ENCODE measurements around the gene POLR1G. TPM values are rescaled to one million over a fixed set of nuclear protein-coding genes. Genes with fewer than 3 reads are reported as not detected.
A peak's percentile ranks its signal among the peaks of the same experiment; 100 is the strongest.

The POLR1G gene
- total and polyA plus RNA-seq, 4 donors = 2.3 to 9.5 (median 8.8) TPM

DNA sequence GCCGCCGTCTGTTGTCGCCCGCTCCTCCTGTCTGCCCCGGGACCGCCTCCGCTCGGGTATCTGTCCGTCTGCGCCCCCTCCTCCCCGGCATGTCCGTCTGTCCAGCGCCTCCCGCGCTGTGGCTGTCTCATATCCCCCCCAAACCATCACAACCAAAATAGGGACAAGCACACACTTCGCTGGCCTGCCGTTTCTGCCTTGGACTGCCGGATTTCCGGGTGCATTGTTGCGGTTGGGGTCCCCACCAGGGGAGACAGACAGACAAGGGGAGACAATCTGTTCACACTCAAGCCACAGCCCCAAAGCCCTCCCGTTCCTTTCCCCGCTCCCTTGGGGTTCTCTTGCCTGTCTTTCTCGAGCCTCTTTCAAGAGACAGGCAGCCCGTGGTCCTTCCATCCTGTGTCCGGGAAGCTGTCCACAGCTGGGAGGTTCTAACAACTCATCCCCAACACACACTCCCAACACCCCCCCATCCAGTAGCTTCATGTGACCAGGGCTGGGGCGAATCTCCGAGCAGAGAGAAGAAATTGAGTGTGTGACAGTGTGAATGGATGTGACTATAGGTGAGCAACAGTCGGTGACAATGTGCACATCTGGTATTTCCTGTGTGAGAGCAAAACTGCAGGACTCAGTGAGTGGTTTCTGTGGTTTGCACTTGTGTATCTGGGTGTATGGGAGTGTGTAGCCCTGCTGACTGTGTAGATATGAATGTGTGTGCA lies 44.8 kb downstream of the POLR1G start:
- H3K4me3 ChIP-seq (ENCODE audit: low read depth, low read length) = peak overlapping the region; percentile 42
- H3K36me3 ChIP-seq (ENCODE audit: control insufficient read depth, insufficient read depth, low read length) = no peaks in the 10 kb centered on the region
- H3K27me3 ChIP-seq (ENCODE audit: control insufficient read depth, insufficient read depth, low read length) = peaks cover 5% of the 10 kb centered on the region
- WGBS (ENCODE audit: insufficient coverage) = 6% methylated on average over 26 of the region's 28 CpGs
- DNase-seq (ENCODE audit: low read depth in 4 of 6, low spot score in 6 of 6) = peak in 2 of 6 donors; percentile 44 to 60
- H3K27ac ChIP-seq (ENCODE audit: low read depth, low read length) = peak overlapping the region; percentile 79
- H3K9me3 ChIP-seq (ENCODE audit: control insufficient read depth, insufficient read depth, low read length) = no peaks in the 10 kb centered on the region
- peaks cover 22% of the 10 kb centered on the region for H3K4me1 ChIP-seq (ENCODE audit: control insufficient read depth, insufficient read depth, low read length)

DNA sequence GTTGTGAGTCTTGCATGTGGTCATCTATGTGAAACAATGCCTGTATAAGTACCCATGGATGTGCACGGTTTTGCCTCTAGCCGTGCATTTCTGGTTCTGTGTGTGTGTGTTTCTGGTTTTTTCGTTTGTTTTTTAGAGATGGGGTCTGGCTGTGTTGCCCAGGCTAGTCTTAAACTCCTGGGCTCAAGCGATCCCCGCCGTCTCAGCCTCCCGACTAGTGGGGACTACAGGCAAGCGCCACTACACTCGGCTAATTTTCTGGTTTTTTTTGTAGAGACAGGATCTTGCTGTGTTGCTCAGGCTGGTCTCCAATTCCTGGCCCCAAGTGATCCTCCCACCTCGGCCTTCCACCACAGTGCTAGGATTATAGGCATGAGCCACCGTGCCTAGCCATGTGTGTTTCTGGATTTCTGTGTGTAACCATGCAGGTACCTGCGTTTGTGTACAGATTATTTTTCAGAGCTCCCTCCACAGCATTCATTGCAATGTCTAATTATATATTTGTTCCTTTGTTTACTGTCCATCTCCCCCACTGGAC lies 45.5 kb downstream of the POLR1G start:
- Histone ChIP-seq H3K4me1 (ENCODE audit: control insufficient read depth, insufficient read depth, low read length) (peaks cover 23% of the 10 kb centered on the region), H3K4me3 (ENCODE audit: low read depth, low read length) (no peak overlapping the region), H3K9me3 (ENCODE audit: control insufficient read depth, insufficient read depth, low read length) (no peaks in the 10 kb centered on the region), H3K27me3 (ENCODE audit: control insufficient read depth, insufficient read depth, low read length) (peaks cover 5% of the 10 kb centered on the region), H3K36me3 (ENCODE audit: control insufficient read depth, insufficient read depth, low read length) (no peaks in the 10 kb centered on the region), H3K27ac (ENCODE audit: low read depth, low read length) (no peak overlapping the region)
- 54% methylated on average over 4 of the region's 12 CpGs for WGBS (ENCODE audit: insufficient coverage)
- DNase-seq (ENCODE audit: low read depth in 4 of 6, low spot score in 6 of 6) = no peak

DNA sequence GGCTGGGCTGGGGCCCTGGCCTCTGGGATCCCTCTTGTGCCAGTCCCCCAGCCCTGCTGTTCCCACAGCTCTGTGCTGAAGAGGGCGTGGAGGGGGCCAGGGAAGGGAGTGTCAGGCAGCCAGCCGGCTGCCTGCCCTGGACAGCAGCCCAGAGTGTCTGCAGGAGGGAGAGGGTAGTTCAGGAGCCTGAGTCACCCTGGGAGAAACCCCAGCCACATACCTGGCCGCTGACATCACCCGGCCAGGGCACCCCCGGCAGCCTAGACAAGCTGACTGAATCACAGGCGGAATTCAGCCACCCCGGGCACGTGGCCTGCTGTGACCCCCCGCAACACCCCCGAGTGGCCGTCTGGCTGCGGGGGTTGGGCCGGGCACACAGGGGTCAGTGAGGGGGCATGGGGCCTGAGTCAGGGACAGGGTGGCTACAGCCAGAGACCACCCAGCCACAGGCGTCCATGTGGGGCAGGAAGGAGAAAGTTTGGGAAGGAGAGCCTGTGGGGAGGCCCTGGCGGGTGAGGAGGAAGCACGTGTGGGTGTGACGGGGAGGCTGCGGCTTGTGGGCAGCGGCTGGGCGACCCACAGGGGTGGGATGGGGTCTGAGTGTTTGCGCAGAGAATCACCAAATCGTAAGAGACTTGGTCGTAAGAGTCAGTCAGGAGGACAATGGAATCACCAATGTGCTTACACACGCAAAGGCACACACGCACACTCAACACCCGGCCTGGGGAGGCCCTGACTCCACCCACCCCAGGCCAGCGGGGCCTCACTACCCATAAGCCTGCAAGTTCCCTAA lies 49.5 kb downstream of the POLR1G start:
- DNase-seq (ENCODE audit: low read depth in 4 of 6, low spot score in 6 of 6) = peak in 2 of 6 donors; percentile 14 to 81
- H3K27ac ChIP-seq (ENCODE audit: low read depth, low read length) = peak overlapping the region; percentile 76

DNA sequence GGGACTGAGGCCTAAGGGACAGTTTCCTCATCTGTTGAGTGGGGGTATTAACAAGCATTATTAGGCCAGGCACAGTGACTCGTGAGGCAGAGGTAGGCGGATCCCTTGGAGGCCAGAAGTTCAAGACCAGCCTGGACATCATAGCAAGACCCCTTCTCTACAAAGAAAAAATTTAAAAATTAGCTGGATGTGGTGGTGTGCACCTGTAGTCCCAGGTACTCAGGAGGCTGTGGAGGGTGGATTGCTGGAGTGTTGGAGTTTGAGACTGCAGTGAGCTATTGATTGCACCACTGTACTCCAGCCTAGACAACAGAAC lies 50.0 kb downstream of the POLR1G start:
- Histone ChIP-seq H3K4me1 (ENCODE audit: control insufficient read depth, insufficient read depth, low read length) (peaks cover 13% of the 10 kb centered on the region), H3K27ac (ENCODE audit: low read depth, low read length) (no peak overlapping the region), H3K36me3 (ENCODE audit: control insufficient read depth, insufficient read depth, low read length) (no peaks in the 10 kb centered on the region), H3K9me3 (ENCODE audit: control insufficient read depth, insufficient read depth, low read length) (no peaks in the 10 kb centered on the region), H3K4me3 (ENCODE audit: low read depth, low read length) (no peak overlapping the region), H3K27me3 (ENCODE audit: control insufficient read depth, insufficient read depth, low read length) (peaks cover 5% of the 10 kb centered on the region)
- WGBS (ENCODE audit: insufficient coverage) = no CpG with 5 or more reads among the region's 2 CpGs
- no peak for DNase-seq (ENCODE audit: low read depth in 4 of 6, low spot score in 6 of 6)

More for the DNA sequence above, 49.5 kb downstream of the POLR1G start:
- Histone ChIP-seq H3K27me3 (ENCODE audit: control insufficient read depth, insufficient read depth, low read length) (peaks cover 5% of the 10 kb centered on the region), H3K36me3 (ENCODE audit: control insufficient read depth, insufficient read depth, low read length) (no peaks in the 10 kb centered on the region), H3K4me3 (ENCODE audit: low read depth, low read length) (no peak overlapping the region), H3K4me1 (ENCODE audit: control insufficient read depth, insufficient read depth, low read length) (peaks cover 18% of the 10 kb centered on the region), H3K9me3 (ENCODE audit: control insufficient read depth, insufficient read depth, low read length) (no peaks in the 10 kb centered on the region)
- 11% methylated on average over 19 of the region's 27 CpGs for WGBS (ENCODE audit: insufficient coverage)

DNA sequence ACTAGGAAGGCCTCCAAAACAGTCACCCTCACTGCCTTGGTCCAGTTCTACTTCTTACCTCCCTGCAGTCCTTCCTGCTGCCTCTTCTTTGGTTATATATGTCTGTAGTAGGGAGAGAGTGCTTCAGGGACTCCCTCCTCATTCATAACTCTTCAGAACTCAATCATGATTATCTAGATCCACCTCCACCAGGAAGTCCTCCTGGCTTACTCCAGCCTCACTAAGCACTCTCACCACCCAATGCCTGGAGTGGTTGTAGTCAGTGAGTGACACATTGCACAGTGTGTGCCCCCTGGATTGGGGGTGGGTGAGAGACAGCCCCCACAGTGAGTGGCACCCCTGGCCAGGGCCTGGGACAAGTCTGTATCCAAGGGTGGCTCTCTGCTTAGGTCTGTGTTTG lies 51.3 kb downstream of the POLR1G start:
- Histone ChIP-seq H3K4me3 (ENCODE audit: low read depth, low read length) (no peak overlapping the region), H3K27ac (ENCODE audit: low read depth, low read length) (no peak overlapping the region), H3K27me3 (ENCODE audit: control insufficient read depth, insufficient read depth, low read length) (peaks cover 5% of the 10 kb centered on the region), H3K9me3 (ENCODE audit: control insufficient read depth, insufficient read depth, low read length) (no peaks in the 10 kb centered on the region), H3K4me1 (ENCODE audit: control insufficient read depth, insufficient read depth, low read length) (peaks cover 13% of the 10 kb centered on the region), H3K36me3 (ENCODE audit: control insufficient read depth, insufficient read depth, low read length) (no peaks in the 10 kb centered on the region)
- no peak for DNase-seq (ENCODE audit: low read depth in 4 of 6, low spot score in 6 of 6)

Small RNAs within 50 kb of the gene (small RNA-seq; reads per million reads assigned to genes)
- not detected for gene MIR6088 (ENCODE audit: low replicate concordance)

Other genes starting within 250 kb of the POLR1G start
- under 1 TPM; 0.44 to 0.99 TPM for gene NKPD1, start 245.7 kb upstream of the POLR1G start, total RNA-seq
- gene NKPD1, start 245.7 kb upstream of the POLR1G start, polyA plus RNA-seq (ENCODE audit: insufficient read length in 2 of 2) = 1 to 10 TPM; 1.1 to 1.4 TPM
- gene TRAPPC6A, start 228.4 kb upstream of the POLR1G start, total RNA-seq = 10 to 100 TPM in 1 of 2 donors, 1 to 10 TPM in 1; 7.0 to 22.7 TPM
- gene TRAPPC6A, start 228.4 kb upstream of the POLR1G start, polyA plus RNA-seq (ENCODE audit: insufficient read length in 2 of 2) = 10 to 100 TPM; 22.2 to 26.2 TPM
- 1 to 10 TPM; 2.3 to 3.0 TPM for gene BLOC1S3, start 227.9 kb upstream of the POLR1G start, total RNA-seq
- gene BLOC1S3, start 227.9 kb upstream of the POLR1G start, polyA plus RNA-seq (ENCODE audit: insufficient read length in 2 of 2) = 10 to 100 TPM; 13.7 to 15.1 TPM
- 1 to 10 TPM in 1 of 2 donors, under 1 TPM in 1; 0.99 to 2.9 TPM for gene EXOC3L2, start 161.2 kb upstream of the POLR1G start, total RNA-seq
- gene EXOC3L2, start 161.2 kb upstream of the POLR1G start, polyA plus RNA-seq (ENCODE audit: insufficient read length in 2 of 2) = under 1 TPM; 0.19 to 0.92 TPM
- gene MARK4, start 155.4 kb upstream of the POLR1G start, total RNA-seq = 10 to 100 TPM; 27.2 to 41.5 TPM
- 100 to 1,000 TPM in 1 of 2 donors, 10 to 100 TPM in 1; 83.9 to 105 TPM for gene MARK4, start 155.4 kb upstream of the POLR1G start, polyA plus RNA-seq (ENCODE audit: insufficient read length in 2 of 2)
- under 1 TPM; 0.94 to 0.99 TPM for gene CKM, start 83.8 kb upstream of the POLR1G start, total RNA-seq
- gene CKM, start 83.8 kb upstream of the POLR1G start, polyA plus RNA-seq (ENCODE audit: insufficient read length in 2 of 2) = 1 to 10 TPM in 1 of 2 donors, under 1 TPM in 1; 0.76 to 3.4 TPM
- gene KLC3, start 65.9 kb upstream of the POLR1G start, total RNA-seq = 1 to 10 TPM in 1 of 2 donors, under 1 TPM in 1; 0.17 to 1.1 TPM
- gene KLC3, start 65.9 kb upstream of the POLR1G start, polyA plus RNA-seq (ENCODE audit: insufficient read length in 2 of 2) = 1 to 10 TPM in 1 of 2 donors, under 1 TPM in 1; 0.44 to 1.4 TPM
- gene ERCC2, start 36.1 kb upstream of the POLR1G start, total RNA-seq = 10 to 100 TPM; 14.6 to 14.8 TPM
- gene ERCC2, start 36.1 kb upstream of the POLR1G start, polyA plus RNA-seq (ENCODE audit: insufficient read length in 2 of 2) = 10 to 100 TPM; 41.5 to 47.0 TPM
- 1 to 10 TPM in 1 of 2 donors, under 1 TPM in 1; 0.59 to 3.5 TPM for gene PPP1R13L, start 1.6 kb upstream of the POLR1G start, total RNA-seq
- gene PPP1R13L, start 1.6 kb upstream of the POLR1G start, polyA plus RNA-seq (ENCODE audit: insufficient read length in 2 of 2) = 1 to 10 TPM; 1.6 to 2.5 TPM
- gene ERCC1, start 17.3 kb downstream of the POLR1G start, total RNA-seq = 10 to 100 TPM; 45.3 to 93.8 TPM
- gene ERCC1, start 17.3 kb downstream of the POLR1G start, polyA plus RNA-seq (ENCODE audit: insufficient read length in 2 of 2) = 10 to 100 TPM; 86.0 to 98.1 TPM
- 10 to 100 TPM; 11.5 to 85.8 TPM for gene FOSB, start 61.4 kb downstream of the POLR1G start, total RNA-seq
- 10 to 100 TPM in 1 of 2 donors, 1 to 10 TPM in 1; 5.9 to 66.5 TPM for gene FOSB, start 61.4 kb downstream of the POLR1G start, polyA plus RNA-seq (ENCODE audit: insufficient read length in 2 of 2)
- gene RTN2, start 90.4 kb downstream of the POLR1G start, total RNA-seq = 10 to 100 TPM; 15.7 to 30.5 TPM
- 10 to 100 TPM; 62.5 to 68.2 TPM for gene RTN2, start 90.4 kb downstream of the POLR1G start, polyA plus RNA-seq (ENCODE audit: insufficient read length in 2 of 2)
- gene PPM1N, start 91.8 kb downstream of the POLR1G start, total RNA-seq = 1 to 10 TPM in 1 of 2 donors, under 1 TPM in 1; 0.79 to 1.5 TPM
- gene PPM1N, start 91.8 kb downstream of the POLR1G start, polyA plus RNA-seq (ENCODE audit: insufficient read length in 2 of 2) = 1 to 10 TPM; 1.8 to 2.1 TPM
- 10 to 100 TPM; 19.6 to 35.8 TPM for gene VASP, start 100.8 kb downstream of the POLR1G start, total RNA-seq
- gene VASP, start 100.8 kb downstream of the POLR1G start, polyA plus RNA-seq (ENCODE audit: insufficient read length in 2 of 2) = 10 to 100 TPM; 34.1 to 34.9 TPM
- gene OPA3, start 178.2 kb downstream of the POLR1G start, total RNA-seq = 1 to 10 TPM; 3.9 to 5.8 TPM
- 10 to 100 TPM in 1 of 2 donors, 1 to 10 TPM in 1; 9.3 to 11.0 TPM for gene OPA3, start 178.2 kb downstream of the POLR1G start, polyA plus RNA-seq (ENCODE audit: insufficient read length in 2 of 2)
- gene GPR4, start 195.6 kb downstream of the POLR1G start, total RNA-seq = 1 to 10 TPM in 1 of 2 donors, under 1 TPM in 1; 0.30 to 1.2 TPM
- 1 to 10 TPM; 1.7 to 3.1 TPM for gene GPR4, start 195.6 kb downstream of the POLR1G start, polyA plus RNA-seq (ENCODE audit: insufficient read length in 2 of 2)
- gene EML2, start 232.8 kb downstream of the POLR1G start, total RNA-seq = 10 to 100 TPM; 37.6 to 92.6 TPM
- gene EML2, start 232.8 kb downstream of the POLR1G start, polyA plus RNA-seq (ENCODE audit: insufficient read length in 2 of 2) = 100 to 1,000 TPM; 107 to 135 TPM

Data from spinal cord (tissue), 10 donors.